Smooth muscle cell of the brain vasculature (primary cell): ENCODE results near the gene OBP2B.
"Not testable (repeated sequence)": the region's sequence is repeated elsewhere in the genome, so short reads cannot be mapped to it uniquely, and the experiment has no call there.

Experiments used
- DNase-seq: peaks from one replicate; pipeline ENCODE4 v3.0.0-alpha.2; 2012; ENCODE audit warnings: low read depth, low spot score

The OBP2B gene

GRCh38 chr9:133223159-133223756 lies 14.2 kb upstream of the OBP2B start:
- DNase-seq, result not testable (repeated sequence)

- DNase-seq, result not testable (repeated sequence)
Observed at GRCh38 chr9:133221994-133222393, 12.9 kb upstream of the OBP2B start.

GRCh38 chr9:133221177-133221809 lies 12.2 kb upstream of the OBP2B start:
- no peak for DNase-seq

- DNase-seq, result not testable (repeated sequence)
Observed at GRCh38 chr9:133218049-133218975, 9.3 kb upstream of the OBP2B start.

- DNase-seq, result not testable (repeated sequence)
Observed at GRCh38 chr9:133217333-133217988, 8.4 kb upstream of the OBP2B start.

DNA sequence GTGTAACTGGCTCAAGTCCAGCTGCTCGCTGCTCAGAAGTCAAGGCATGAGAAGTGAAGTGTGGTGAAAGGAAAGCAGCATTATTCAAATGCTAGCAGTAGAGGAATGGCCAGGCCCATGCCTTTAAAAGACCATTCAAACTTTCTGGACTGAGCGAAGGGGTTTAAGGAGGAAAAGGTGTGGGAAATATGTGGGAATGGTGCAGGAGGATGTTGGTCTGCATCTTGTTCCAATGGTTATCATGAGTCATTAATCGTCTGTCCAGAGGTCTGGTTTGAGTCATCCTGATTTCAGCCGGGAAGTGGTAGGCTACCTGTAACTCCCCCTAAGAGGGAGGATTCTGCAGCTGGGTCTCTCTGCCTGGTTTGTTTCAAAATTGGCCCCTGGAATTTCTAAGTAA lies 5.2 kb upstream of the OBP2B start:
- DNase-seq, result not testable (repeated sequence)

GRCh38 chr9:133210609-133211008 lies 1.6 kb upstream of the OBP2B start:
- DNase-seq, result no peak

DNA sequence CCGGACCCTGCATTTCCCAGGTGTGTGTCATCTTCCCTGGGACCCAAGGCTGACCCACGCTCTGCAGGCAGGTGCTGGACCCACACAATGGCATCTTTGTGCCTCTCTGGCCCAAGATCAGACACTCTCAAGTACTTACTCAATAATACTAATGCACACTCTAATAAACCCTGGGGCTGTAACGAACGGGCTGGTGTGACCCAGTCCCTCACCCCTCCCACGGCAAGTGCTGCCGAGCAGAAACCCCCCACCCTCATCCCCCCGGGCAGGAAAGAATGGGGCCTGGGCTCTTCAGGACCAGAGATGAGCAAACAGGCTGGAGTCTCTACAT lies 1.1 kb upstream of the OBP2B start:
- DNase-seq, result no peak

GRCh38 chr9:133209327-133210201 lies 514 bp upstream of the OBP2B start:
- DNase-seq, result not testable (repeated sequence)

GRCh38 chr9:133208171-133208879 lies 725 bp downstream of the OBP2B start:
- DNase-seq, result not testable (repeated sequence)

- no peak for DNase-seq
Observed at GRCh38 chr9:133207540-133208170, 1.4 kb downstream of the OBP2B start.

GRCh38 chr9:133207021-133207531 lies 2.0 kb downstream of the OBP2B start:
- no peak for DNase-seq

- no peak for DNase-seq
Observed at GRCh38 chr9:133205996-133206931, 2.8 kb downstream of the OBP2B start.

GRCh38 chr9:133205481-133205887 lies 3.6 kb downstream of the OBP2B start:
- DNase-seq, result not testable (repeated sequence)

DNA sequence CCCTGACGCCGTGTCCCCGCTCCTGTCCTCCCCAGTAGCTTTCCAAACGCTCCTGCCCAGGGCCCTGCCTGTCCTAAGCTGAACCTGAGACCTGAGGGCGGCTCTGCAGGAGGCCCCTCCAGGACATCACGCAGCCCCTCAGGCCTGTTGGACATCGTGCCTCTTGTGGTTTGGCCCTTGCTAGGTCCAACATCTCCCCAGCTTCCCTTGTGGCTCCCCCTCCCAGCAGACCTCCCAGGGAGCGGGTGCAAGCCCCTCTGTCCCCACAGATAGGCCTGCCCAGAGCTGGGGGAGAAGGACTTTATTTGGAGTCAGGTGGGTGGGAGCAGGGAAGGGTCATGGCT lies 4.1 kb downstream of the OBP2B start:
- no peak for DNase-seq

DNA sequence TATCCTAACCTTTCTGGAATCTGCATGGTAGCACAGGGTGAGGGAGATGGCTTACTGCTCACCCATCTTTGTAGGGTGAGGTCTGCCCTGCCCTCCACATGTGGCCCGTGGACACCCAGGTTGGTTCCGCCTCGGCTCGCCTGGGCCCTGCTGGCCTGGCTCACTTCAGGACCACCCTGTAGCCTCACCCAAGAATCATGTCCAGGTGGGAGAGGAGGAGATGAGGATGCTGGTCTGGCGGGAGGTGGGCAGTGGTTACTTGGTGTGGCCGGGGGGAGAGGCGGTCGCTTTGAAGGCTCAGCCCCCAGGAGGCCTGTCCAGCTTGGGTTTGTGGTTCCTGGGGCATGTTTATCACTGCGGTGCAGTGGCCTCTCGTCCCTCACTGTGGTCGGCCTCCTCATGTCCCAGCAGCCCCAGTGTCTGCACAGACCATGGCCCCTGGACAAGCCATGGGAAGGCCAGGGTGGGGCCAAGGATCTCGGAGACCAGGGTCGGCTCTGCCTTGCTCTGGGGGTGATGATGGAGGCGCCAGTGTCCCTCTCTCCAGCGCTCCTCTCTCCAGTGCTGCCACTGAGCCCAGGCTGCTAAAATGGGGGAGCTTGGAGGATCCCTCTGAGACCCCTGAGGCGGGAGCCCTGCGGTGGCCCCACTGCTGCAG lies 4.6 kb downstream of the OBP2B start:
- no peak for DNase-seq

DNA sequence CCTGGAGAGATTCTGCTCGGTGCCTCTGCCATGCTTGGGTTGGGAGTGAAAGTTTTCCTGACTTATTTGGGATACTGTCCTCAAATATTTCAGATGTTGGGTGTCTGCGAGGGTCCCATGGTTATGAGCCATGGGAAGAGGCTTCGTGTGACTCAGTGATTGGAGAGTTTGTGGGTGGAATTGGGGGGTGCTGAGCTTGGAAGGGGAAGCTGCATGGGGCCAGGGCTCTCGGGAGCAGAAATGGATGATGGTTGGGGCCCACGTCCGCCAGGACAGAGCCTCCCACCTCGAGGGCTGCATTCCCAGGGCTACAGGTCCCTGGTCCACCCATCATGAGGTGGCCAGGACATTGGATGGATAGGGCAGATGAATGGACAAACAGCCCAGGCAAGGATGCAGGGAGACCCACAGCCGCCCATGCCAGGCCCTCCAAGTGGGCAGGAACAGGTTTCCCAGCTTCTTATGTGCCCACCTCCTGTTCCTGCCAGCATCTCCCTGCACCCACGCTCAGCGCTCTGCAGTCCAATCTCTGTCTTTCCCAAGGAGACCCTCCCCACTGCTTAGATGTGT lies 5.5 kb downstream of the OBP2B start:
- DNase-seq, result no peak
